ENCODE results near the gene LRRC70.
"Not testable (repeated sequence)": the region's sequence is repeated elsewhere in the genome, so short reads cannot be mapped to it uniquely, and the experiment has no call there.

The LRRC70 gene

DNA sequence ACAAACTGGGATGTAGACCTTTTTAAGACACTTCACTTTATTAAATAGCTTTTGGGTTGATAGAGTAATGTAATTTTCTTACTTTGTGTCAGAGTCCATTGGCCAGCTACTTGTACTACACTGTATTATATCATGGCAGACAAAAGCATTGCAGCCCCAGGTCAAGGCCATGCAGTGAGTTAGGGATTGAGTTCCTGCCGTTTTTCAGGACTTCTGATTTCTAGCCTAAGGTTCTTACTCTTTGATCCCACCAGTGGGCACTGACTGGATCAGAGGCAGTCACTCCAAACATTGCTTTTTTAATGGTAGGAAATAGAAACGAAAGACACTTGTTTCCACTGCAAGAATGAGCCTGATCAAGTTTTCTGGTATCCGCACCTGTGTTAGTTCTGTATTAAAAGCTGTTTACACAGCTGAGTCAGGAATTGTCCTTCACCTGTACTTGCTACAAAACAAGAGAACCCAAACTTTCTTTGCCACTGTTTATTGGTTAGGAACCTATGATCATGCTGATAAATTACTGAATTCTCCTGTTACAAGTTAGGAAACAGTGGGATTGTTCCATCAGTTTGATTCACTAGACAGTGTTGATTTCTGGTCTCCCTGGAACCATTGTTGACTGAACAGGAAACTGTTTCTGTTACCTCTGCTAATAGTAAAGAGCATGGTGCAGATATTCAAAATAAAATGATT lies 22.1 kb downstream of the LRRC70 start:
- in situ Hi-C loops (cut with MboI; ENCODE audit: low sequenced_read_pairs) = no loop called here

DNA sequence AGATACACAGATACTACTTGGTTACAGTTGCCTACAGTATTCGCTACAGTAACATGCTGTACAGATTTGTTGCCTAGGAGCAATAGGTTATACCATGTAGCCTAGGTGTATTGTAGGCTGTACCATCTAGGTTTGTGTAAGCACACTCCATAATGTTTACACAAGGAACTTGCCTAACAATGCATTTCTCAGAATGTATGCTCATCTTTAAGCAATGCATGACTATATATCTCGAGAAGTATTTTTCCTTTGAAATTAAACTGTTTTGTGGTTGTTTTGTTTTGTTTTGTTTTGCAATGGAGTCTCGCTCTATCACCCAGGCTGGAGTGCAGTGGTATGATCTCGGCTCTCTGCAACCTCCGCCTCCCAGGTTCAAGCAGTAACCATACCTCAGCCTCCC lies 25.3 kb downstream of the LRRC70 start:
- in situ Hi-C loops (cut with MboI; ENCODE audit: low sequenced_read_pairs) = no loop called here

DNA sequence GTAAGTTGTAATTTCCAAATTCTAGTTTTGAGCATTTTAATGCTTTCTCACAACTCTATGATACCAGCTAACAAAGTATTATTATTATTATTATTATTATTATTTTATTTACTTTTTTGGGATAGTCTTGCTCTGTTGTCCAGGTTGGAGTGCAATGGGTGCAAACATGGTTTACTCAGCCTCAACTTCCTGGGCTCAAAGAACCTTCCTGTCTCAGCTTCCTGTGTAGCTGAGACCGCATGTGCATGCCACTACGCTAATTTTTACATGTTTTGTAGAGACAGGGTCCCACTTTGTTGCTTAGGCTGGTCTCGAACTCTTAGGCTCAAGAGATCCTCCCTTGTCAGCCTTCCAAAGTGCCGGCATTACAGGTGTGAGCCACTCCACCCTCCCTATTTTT lies 27.0 kb downstream of the LRRC70 start:
- in situ Hi-C loops (cut with MboI; ENCODE audit: low sequenced_read_pairs) = no loop called here

DNA sequence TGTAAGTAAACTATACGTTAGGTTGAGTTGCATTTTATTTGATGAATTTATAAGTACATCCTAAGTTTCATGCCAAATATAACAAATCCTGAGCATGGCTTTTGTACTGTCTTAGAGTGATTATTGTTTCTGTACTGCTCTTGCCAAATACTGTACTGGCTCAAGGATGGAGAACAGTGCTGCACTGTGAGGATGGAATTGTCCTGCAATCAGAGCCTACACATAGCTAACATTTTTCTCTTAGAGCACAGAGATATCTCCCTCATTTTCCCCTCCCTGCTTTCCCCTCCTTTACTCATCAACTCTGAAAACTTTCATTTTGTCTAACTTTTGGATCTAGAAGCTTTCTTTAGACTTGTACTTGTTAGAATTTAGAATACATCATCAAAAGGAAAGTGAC lies 28.3 kb downstream of the LRRC70 start:
- in situ Hi-C loops (cut with MboI; ENCODE audit: low sequenced_read_pairs) = no loop called here

DNA sequence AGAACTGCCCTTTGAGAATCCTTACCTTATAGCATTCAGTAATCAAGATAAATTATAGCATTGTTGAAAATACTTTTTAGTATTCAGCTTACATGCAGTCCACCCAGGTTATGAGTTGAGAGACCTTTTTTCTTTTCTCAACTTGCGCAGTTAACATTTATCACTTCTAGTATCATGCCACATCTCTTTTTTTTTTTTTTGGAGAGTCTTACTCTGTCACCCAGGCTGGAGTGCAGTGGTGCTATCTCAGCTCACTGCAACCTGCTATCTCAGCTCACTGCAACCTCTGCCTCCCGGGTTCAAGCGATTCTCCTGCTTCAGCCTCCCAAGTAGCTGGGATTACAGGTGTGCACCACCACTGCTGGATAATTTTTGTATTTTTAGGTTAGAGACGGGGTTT lies 29.0 kb downstream of the LRRC70 start:
- in situ Hi-C loops (cut with MboI; ENCODE audit: low sequenced_read_pairs) = no loop called here

DNA sequence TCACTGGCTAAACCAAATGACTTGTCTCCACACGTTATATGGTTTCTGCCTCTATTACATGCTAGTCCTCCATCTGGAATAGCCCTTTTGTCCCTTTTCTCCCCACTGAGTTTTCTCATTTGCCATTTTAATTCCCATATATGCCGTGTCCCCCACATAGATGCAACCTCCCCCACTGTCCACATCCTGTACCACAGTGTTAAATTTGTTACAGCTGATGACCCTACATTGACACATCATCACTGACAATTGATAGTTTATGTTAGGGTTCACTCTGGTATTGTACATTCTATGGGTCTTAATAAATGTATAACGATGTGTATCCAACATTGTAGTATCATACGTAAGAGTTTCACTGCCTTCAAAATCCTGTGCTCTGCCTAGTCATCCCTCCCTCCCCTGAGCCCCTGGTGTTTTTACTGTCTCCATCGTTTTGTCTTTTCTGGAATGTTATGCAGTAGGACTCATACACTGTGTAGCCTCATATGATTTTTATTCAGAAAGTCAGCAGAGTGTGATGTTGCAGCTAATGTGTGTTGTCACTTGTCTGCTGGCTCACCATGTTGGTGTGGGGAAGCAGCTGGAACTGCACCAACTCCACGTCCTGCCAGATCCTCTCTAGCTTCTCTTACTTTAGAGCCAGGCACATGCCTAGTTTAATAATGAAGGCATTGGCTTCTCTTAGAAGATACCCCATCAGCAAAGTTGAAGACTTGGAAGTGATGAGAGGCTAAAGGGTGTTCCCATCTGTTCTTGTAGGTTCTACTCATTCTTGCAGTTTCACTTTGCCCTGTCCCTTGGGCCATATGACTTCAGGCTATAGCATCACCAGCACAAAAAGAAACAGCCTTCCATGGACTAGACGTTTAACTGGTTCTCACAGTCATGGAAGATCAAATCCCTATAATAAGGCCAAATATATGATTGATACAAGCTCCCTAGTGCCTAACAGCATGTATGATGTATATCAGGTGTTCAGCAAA lies 30.2 kb downstream of the LRRC70 start:
- in situ Hi-C loops (cut with MboI; ENCODE audit: low sequenced_read_pairs) = no loop called here

DNA sequence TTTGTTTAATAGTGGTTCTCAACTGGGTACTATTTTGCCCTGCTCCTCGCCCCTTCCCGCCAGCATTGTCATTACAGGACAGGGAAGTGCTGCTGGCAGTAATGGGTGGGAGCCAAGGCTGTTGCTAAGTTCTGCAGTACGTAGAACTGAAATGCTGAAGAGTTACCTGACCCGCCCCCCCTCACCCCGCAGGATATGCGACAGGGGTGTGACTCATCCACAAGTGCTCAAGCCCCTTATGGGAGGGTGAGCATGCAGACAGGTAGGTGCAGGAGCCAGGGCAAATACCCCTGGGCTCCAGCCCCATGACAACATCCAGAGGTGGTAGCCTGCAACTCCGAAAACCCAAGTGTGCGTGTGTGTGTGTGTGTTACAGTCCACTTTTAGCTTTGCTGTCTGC lies 35.7 kb downstream of the LRRC70 start:
- in situ Hi-C loops (cut with MboI; ENCODE audit: low sequenced_read_pairs) = no loop called here

DNA sequence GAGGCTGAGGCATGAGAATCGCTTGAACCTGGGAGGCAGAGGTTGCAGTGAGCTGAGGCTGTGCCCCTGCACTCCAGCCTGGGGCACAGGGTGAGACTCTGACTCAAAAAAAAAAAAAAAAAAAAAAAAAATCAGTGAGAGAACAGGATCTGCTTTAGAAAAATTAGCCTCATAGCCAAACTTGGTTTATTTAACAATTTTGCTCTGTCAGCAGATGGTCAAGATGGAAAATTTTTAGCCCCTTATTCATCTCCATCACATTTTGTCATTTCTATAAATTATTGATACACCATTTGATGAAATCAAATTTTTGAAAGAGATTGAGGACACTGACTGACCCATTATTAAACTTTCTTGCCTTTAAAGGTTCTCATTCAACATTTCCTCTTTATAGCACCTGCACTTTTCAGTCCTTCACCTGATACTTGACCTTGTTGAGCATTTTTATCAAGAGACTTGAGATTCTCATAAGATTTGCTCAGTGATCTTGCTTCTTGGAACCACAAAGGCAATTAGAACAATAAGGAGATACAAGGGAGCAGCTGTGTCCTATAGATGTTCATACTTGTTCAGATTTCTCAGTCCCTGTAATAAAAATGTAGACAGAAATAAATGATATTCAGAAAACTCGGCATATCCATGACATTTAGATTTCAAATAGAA lies 38.1 kb downstream of the LRRC70 start:
- in situ Hi-C loops (cut with MboI; ENCODE audit: low sequenced_read_pairs) = no loop called here

DNA sequence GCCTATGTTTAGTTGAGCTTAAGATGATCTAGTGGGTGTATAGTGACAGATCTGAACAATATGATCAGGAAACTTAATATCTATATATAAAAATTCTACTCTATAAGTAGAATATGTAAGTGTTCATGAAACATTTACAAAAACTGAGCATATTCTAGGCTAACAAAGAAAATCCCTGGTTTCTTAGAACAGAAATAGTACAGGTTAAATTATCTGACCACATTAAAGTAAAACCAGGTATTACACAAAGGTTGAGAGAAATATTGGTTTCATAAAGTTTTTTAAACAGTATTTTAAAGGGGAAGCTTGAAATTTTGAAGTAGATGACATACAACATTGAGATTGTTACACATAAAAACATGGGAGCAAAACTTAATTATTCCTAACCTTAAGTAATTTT lies 39.3 kb downstream of the LRRC70 start:
- in situ Hi-C loops (cut with MboI; ENCODE audit: low sequenced_read_pairs) = no loop called here

DNA sequence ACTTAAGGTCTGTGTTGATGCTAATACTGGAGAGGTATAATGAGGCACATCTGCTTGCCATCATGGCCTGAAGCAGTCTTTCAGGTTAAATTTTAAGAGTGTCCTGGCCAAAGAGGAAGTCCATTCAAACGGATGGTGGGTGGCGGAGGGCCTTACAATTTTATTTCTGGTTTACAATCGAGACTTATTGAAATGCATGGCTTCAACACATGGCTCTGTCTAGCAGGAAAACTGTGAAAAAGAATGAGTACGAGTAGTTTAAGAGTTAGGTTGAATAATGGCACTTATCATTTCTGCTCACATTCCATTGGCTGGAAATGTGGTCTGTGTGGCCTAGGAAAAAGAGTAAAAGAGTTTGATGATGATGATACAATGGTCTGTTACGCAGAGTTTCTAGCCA lies 42.1 kb downstream of the LRRC70 start:
- in situ Hi-C loops (cut with MboI; ENCODE audit: low sequenced_read_pairs) = no loop called here

DNA sequence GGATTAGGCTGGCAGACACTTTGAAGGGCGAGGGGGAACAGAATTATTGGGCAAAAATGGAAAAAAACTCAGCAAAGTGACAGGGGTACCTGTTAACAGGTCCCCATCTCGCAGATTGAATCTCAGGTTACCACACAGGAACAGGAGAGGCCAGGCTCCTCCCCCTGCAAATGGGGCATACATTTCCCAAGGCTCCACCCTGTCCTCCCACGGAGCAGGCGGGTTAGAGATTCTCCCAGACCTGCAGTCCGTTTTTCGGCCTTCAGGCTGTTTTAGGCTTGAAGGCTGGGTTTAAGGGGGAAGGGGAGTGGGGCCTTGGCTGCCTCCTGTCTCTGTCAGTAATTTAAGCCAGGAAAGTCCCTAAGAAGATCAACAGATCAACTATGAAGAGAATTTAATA lies 42.7 kb downstream of the LRRC70 start:
- in situ Hi-C loops (cut with MboI; ENCODE audit: low sequenced_read_pairs) = no loop called here

DNA sequence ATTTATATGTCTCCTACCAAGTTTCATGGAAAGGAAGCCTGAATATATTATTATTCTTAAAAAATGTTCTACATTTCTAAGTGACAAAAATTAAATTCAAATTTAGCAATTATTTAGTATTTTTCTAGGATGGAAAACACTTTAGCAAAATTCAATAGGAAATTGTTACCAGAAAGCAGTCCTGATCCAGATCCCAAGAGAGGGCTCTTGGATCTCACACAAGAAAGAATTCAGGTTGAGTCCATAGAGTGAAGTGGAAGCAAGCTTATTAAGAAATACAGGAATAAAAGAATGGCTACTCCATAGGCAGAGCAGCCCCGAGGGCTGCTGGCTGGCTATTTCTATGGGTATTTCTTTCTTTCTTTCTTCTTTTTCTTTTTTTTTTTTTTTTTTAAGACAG lies 44.7 kb downstream of the LRRC70 start:
- in situ Hi-C loops (cut with MboI; ENCODE audit: low sequenced_read_pairs) = no loop called here

DNA sequence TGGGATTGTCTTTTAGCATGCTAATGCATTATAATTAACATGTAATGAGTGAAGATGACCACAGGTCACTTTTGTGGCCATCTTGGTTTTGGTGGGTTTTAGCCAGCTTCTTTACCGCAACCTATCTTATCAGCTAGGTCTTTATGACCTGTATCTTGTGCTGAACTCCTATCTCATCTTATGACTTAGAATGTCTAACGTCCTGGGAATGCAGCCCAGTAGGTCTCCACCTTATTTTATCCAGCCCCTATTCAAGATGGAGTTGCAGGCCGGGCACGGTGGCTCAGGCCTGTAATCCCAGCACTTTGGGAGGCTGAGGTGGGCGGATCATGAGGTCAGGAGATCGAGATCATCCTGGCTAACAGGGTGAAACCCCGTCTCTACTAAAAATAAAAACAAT lies 45.8 kb downstream of the LRRC70 start:
- in situ Hi-C loops (cut with MboI; ENCODE audit: low sequenced_read_pairs) = not testable (repeated sequence)

DNA sequence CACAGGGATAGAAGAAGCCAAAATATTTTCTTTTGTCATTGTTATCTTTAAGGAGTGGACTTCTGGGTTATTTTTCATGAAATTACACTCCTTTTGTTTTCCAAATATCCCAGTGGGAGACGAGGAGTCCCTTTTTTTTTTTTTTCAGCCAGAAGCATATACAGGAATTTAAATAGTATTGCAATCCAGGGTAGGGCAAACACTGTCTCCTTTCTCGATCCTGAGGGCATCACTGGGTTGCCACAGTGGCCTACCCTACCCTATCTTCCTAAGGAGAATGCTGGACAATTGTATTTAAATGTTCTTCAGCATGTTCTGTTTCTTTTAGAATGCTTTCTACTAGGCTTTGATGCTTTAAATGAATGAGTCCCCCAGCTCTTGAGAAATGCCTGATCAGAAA lies 47.9 kb downstream of the LRRC70 start:
- in situ Hi-C loops (cut with MboI; ENCODE audit: low sequenced_read_pairs) = no loop called here

DNA sequence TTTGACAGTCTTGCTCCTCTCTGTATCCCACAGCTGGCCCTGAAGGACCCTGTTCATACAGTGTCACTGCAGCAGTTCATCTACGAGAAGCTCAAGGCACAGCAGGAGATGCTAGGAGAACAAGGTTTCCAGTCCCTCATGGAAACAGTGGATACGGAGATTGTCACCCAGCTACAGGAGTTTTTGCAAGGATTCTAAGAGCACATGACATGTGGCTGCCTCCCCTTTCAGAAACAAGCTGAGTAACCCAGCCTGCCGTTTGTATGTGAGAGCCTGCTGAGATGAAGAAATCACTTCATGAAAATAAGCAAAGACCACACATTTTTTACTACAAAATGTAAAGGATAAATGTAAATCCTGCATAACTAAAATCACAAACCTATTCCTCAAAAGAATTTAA lies 48.5 kb downstream of the LRRC70 start:
- in situ Hi-C loops (cut with MboI; ENCODE audit: low sequenced_read_pairs) = no loop called here

DNA sequence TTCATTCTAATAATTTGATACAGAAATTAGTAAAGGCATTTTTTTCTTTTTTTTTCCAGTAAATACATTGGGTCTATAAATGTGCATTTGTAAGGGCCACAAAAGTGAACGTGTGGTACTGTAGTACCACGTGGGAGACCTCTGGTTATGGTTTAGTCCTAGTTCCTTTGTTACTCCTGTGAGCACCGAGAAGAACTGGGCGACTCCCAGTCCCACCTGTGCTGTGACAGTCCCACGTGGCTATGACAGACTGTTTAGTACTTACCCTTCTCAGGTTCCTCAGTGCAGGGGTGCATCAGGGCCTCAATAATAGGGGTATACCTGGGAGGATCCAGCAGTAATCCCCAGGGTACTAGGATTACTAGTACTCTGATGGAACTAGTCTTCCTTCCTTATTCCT lies 49.3 kb downstream of the LRRC70 start:
- in situ Hi-C loops (cut with MboI; ENCODE audit: low sequenced_read_pairs) = no loop called here

Measured in HL-60/S4 treated with phorbol 12-myristate 13-acetate at 8.2 ng/mL for 4 days and 3 days (cell line).